ENCODE measurements around the gene GRAMD1B.
A peak's percentile ranks its signal among the peaks of the same experiment; 100 is the strongest.

GRAMD1B gene

GRCh38 chr11:123575441-123575840 lies 145.4 kb downstream of the GRAMD1B start:
- DNase-seq = no peak

GRCh38 chr11:123576082-123576481 lies 146.0 kb downstream of the GRAMD1B start:
- DNase-seq = no peak

DNA sequence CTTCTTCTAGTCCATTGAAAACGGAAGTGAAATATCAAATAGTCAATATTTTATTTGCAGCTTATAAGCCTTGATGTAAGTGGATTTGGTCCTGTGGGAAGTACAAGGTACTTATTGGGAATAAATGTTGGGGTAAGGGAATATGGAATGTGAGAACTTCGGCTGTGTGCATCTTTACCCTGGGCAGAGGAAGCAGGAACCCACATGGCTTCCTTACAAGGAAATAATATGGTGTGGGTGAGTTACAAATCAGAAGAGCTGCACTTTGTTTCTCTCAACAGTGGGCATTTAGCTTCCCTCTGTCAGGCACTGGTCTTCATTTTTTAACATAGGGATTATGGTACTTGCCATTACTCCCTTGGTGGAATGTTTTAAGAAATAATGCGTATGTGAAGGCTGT lies 146.4 kb downstream of the GRAMD1B start:
- no peak for DNase-seq

GRCh38 chr11:123577081-123577598 lies 147.1 kb downstream of the GRAMD1B start:
- DNase-seq = peak; percentile 50 to 54

- no peak for DNase-seq
Observed at GRCh38 chr11:123578778-123579481, 148.9 kb downstream of the GRAMD1B start.

DNA sequence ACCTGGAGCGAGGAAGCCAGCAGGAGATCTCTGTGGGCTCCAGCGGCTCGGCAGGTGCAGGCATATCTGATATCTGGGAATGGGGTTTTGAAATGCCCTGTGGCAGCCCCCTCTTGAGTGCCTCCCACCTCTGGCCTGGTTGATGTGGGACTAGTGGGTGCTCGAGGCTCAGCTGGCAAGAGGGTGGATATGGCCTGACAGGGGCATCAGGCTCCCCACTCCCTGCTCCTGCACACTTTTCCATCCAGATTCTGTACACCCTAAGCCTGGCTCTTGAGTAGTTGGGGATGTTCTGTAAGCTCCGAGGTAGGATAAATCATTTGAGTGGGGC lies 149.4 kb downstream of the GRAMD1B start:
- no peak for DNase-seq

- no peak for DNase-seq
Observed at GRCh38 chr11:123580137-123580536, 150.1 kb downstream of the GRAMD1B start.

DNA sequence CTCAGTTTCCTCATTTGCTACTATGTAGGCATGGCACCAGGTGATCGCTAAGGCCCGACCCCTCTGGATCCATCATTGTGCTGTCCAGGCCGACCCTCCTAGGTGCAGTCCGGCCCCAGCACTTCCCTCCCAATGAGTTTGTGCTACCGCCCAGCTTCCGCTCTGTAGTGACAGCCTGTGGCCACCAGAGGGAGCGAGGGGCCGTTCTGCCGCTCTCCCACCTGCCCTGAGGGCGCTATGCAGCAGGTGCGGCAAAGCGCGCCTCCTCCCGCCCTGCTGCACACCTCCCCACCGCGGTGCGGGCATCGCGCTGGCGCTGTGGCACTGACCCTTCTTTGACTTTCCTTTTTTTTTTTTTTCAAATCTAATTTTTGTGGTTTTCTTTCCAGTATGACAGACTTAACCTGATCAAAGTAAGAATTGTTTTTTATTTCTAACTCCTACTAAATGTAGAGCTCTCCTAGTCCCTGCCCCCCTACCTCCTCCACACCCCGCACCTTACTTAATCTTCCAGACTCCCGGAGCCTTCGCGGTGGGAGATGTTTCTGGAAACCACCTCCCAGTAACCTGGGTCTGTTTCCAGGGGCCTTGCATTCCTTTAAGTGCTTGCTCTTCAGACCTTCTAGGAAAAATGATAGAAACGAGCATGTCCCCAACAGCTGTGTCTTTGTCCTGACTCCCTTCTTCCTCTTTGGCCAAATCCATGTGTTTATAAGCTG lies 150.6 kb downstream of the GRAMD1B start:
- DNase-seq = peak; percentile 54 to 55

DNA sequence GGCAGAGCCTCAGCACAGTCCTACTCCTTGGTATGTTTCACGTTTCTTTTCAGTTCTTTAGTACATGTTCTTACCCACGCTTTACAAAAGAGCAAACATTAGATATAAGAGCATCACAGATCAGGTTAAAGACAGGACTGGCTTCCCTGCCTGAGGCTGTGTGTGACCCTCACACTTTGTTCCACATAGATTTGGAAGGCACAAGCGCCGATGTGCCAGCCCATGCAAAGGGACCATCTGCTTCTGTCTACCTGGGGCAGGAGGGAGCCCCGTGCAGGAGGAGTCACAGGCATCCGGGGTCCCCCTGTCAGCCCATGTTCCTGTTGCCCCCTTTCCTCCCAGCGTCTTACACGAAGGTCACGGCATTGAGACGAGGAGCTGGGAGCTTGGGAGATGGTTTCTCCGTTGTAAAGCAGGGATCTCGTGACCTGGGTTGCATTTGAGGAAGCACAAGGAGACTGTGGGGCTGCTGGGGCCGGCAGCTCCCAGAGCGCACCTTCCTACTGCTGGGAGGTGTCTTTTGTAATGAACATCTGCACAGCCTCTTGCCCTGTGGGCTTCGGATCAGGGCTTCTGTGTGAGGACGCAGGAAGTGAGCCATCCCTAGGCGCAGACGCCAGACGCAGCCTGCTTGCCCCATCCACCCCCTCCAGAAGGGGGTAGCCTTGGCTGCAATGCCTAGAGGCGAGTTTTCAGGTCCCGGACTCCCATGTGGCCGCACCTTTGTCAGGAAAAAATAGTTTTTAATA lies 151.8 kb downstream of the GRAMD1B start:
- DNase-seq = no peak

DNA sequence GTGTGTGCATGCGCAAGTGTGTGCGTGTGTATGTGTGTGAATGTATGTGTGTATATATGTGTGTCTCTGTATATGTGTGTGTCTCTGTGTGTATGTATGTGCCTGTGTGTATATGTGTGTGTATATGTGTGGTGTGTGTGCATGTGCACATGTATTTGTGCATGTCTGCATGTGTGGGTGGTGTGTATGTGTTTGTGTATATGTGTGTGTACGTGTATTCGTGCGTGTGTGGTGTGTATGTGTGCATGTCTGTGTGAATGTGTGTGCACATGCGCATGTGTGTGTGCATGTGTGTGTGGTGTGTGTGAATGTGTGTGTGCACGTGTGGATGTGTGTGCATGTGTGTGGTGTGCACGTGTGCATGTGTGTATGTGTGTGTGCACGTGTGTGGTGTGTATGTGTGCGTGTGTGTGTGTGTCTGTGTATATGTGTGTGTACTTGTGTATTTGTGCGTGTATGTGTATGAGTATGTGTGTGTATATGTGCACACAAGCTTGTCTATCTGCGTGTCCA lies 153.0 kb downstream of the GRAMD1B start:
- no peak for DNase-seq

DNA sequence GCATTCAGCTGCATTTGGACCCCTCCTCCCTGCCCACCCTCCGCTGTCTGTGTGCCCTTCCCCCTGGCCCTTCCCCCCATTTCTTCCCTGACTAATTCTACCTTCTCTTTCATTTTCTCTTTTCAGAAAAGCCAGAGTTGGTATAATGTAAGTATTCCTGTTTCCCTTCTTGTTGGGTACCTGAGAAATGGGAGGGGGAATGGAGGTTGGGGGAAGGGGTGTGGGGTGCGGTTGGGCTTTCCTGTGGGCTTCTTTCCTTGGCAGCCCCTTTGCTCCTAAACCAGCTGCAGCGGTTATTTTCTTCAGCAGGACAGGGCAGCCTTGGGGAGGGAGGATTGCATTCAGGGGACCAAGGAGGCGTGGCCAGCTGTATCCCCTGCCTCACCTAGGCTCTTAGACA lies 154.1 kb downstream of the GRAMD1B start:
- no peak for DNase-seq

GRCh38 chr11:123584737-123585136 lies 154.7 kb downstream of the GRAMD1B start:
- no peak for DNase-seq

GRCh38 chr11:123585206-123585605 lies 155.1 kb downstream of the GRAMD1B start:
- DNase-seq = no peak

DNA sequence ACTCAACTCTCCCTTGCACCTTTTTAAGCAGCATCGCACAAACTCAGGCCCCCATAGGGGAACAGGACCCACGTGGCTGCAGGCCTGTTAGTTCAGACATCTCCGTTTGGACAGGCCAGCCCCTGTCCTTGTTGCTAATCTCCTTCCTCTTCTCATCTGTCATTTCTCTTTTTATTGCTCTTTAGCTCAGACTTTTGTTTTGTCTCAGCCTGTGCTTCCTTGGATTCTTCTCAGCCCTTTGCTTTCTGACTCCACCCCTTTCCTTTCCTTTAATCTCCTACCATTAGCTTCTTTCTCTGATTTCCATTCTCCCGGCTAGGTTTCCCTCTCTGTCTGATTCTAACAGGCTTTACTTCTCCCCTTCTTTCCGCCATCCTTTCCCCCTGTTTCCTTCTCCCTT lies 155.6 kb downstream of the GRAMD1B start:
- no peak for DNase-seq

- no peak for DNase-seq
Observed at GRCh38 chr11:123586568-123586967, 156.5 kb downstream of the GRAMD1B start.

GRCh38 chr11:123587044-123587443 lies 157.0 kb downstream of the GRAMD1B start:
- DNase-seq = no peak

DNA sequence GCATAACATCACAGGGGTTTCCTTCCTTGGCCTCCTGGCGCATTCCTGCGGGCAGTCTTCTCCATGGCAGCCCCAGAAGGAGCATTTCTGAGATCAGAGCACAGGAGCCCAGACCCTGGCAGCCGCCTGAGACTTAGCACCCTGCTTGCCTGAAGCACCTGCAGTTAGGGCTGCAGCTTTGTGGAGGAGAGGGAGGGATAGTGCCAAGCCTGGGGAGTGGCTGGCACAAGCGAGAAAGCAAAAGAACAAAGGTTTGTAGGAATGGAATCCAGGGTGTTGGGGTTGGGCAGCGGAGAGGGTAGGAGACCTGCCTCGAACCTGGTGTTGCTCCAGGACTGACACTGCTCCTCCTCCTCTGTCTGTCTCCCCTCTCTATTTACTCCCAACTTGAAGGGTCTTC lies 157.5 kb downstream of the GRAMD1B start:
- no peak for DNase-seq

DNA sequence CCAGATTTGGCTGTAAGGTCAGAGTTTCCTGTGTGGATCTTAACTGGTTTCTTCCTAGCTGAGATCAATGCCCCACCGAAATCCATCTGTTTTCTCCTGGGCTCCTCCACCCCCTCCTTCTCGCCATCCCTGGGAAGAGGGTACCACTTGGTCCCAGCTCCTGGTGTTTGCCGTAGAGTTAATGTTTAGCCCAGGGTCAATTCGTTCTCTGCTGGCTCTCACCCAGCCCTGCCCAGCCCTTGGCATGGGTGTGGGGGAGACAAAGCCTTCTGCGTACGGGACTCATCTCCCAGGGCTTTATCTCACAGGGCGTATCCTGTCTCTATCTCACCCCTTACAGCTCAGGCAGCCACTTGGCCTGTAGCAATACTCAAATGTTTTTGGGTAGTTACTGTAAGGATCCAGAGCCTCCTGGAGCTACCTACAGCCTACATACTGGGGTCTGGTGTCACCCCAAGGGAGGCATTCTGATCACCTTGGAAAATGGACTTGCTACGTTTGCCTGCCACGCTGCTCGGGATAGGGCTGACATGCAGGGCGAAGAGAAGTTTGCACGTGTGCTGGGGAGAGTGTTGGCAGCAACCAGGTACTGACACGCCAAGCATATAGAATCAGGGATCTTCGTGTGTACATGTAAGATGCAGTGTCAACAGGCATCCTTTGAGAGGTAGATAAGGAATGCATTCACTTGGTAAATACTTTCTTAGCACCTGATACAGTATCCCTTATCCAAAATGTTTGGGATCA lies 158.2 kb downstream of the GRAMD1B start:
- DNase-seq = no peak

DNA sequence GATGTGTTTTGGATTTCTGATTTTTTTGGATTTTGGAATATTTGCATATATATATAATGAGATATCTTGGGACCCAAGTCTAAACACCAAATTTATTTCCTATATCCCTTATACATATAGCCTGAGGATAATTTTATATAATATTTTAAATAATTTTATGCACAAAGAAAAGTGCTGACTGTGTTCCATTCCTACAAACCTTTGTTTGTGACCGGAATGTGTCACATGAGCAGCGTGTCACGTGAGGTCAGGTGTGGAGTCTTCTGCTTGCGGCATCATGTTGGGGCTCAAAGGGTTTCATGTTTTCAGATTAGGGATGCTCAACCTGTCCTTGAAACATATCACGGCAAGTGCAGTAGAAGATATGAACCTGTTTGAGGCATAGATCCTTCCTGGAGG lies 158.8 kb downstream of the GRAMD1B start:
- no peak for DNase-seq

DNA sequence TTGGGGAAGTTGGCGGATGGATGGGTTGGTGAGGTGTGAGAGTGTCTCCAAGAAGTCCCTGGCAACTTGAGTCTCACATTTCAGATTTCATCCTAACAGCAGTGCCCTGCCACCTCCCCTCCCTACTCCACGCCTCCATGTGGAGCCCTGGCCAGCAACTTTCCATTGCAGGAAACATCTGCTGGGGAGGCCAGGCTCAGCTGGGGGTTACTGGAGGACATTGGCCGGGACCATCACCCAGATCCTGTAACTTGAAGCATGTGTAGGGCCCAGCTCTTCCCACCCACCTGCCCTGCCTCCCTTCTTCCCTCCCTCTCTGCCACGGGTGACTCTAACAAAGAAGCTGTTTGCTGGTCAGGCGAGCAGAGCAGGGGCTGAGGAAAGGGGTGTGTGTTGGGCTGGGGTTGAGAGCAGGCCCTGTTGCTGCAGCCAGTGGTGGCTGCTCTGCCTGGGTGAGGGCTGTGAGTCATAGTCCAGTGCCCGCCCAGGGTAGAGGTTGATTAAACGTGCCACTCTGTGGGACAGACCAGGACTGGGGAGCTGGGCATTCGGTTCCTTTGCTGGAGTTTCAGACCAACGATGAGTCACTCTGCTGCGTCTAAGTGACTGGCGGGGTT lies 160.3 kb downstream of the GRAMD1B start:
- DNase-seq = no peak

GRCh38 chr11:123593570-123593969 lies 163.5 kb downstream of the GRAMD1B start:
- DNase-seq = no peak

DNA sequence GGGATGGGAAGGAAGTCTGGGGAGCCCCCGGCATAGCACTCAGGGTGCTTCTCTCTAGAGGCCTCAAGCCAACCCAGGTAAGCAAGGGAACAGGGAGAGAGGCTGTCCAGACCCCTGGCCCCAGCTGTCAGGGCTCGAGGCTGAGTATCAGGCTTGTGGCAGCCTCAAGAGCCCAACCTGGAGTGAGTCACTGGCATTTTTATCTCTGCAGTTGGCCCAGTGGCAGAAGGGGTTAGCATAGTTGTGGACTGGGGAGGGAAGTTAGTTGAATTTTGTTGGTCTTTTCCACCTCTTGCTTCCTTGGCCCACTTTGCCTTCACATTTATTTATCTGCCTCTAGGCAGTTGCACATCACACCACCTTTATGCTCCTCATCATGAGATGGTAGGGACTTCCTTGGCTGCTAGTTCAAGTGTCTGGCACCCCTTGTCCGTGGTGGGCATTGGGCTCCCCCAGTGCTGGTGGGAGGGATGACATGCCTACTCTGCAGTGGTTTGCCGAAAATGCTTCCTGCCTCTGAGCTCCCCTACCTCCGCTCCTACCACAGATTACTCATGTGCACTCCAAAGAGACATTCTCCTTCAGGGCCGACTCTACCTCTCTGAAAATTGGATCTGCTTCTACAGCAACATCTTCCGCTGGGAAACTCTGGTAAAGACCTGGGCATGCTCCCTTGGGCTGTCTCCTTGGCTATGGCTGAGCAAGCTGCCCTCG lies 164.3 kb downstream of the GRAMD1B start:
- no peak for DNase-seq

Data from activated CD4-positive, alpha-beta T cell treated with anti-CD3 and anti-CD28 coated beads, Interleukin-2, amount 50 U/mL, for 4 hours (primary cell).